ENCODE data around the gene PEX26. TPM values are rescaled to one million over a fixed set of nuclear protein-coding genes. Genes with fewer than 3 reads are reported as not detected.
"Not testable (repeated sequence)": the region's sequence is repeated elsewhere in the genome, so short reads cannot be mapped to it uniquely, and the experiment has no call there.

Gene PEX26
- total RNA-seq, 2 donors from 2014 or later: 41.8 to 48.1 TPM

GRCh38 chr22:18103527-18104269 is 25.9 kb downstream of the PEX26 start:
- Mint-ChIP-seq H3K27me3 (ENCODE audit: low read depth) (no peaks in the 10 kb centered on the region), H3K9me3 (peaks cover 9 to 17% of the 10 kb centered on the region in 2 donors), H3K36me3 (ENCODE audit: insufficient read depth in 2 of 2) (peaks cover 33 to 44% of the 10 kb centered on the region in 2 donors), H3K27ac (peak overlapping the region; percentile 71), H3K4me1 (ENCODE audit: low read depth) (peaks cover 56% of the 10 kb centered on the region), H3K4me3 (peak overlapping the region in 1 of 2 donors; percentile 35)
- peak; percentile 33 to 44 for DNase-seq
- ATAC-seq (replicated peaks in 1 of 2): peak; percentile 84

GRCh38 chr22:18104566-18104965 is 26.8 kb downstream of the PEX26 start:
- H3K27me3 Mint-ChIP-seq (ENCODE audit: low read depth): peaks cover 5% of the 10 kb centered on the region
- H3K4me3 Mint-ChIP-seq: peak overlapping the region in 1 of 2 donors; percentile 38
- H3K27ac Mint-ChIP-seq: peak overlapping the region; percentile 29
- peaks cover 9 to 17% of the 10 kb centered on the region in 2 donors for H3K9me3 Mint-ChIP-seq
- ATAC-seq (replicated peaks in 1 of 2) (no peak), DNase-seq (no peak)
- H3K36me3 Mint-ChIP-seq (ENCODE audit: insufficient read depth in 2 of 2): peaks cover 33 to 46% of the 10 kb centered on the region in 2 donors
- peaks cover 59% of the 10 kb centered on the region for H3K4me1 Mint-ChIP-seq (ENCODE audit: low read depth)

- Mint-ChIP-seq H3K4me1 (ENCODE audit: low read depth) (peaks cover 71% of the 10 kb centered on the region), H3K27ac (peak overlapping the region; percentile 89)
Measured at GRCh38 chr22:18105981-18106380, 28.2 kb downstream of the PEX26 start.

GRCh38 chr22:18106550-18107341 is 29.0 kb downstream of the PEX26 start:
- peaks cover 9 to 17% of the 10 kb centered on the region in 2 donors for H3K9me3 Mint-ChIP-seq
- ATAC-seq (replicated peaks in 1 of 2) (peak; percentile 27 to 33), DNase-seq (peak; percentile 41 to 53)
- H3K27ac Mint-ChIP-seq: peak overlapping the region; percentile 62
- H3K36me3 Mint-ChIP-seq (ENCODE audit: insufficient read depth in 2 of 2): peaks cover 27 to 40% of the 10 kb centered on the region in 2 donors
- not testable (repeated sequence) for H3K4me3 Mint-ChIP-seq
- H3K4me1 Mint-ChIP-seq (ENCODE audit: low read depth): peaks cover 72% of the 10 kb centered on the region
- H3K27me3 Mint-ChIP-seq (ENCODE audit: low read depth): peaks cover 22% of the 10 kb centered on the region

More at GRCh38 chr22:18105981-18106380, 28.2 kb downstream of the PEX26 start:
- H3K9me3 Mint-ChIP-seq: peaks cover 9 to 17% of the 10 kb centered on the region in 2 donors
- H3K4me3 Mint-ChIP-seq: peak overlapping the region; percentile 25 to 51
- not testable (repeated sequence) for ATAC-seq (replicated peaks in 1 of 2)
- peak in 1 of 2 donors; percentile 8 for DNase-seq
- H3K27me3 Mint-ChIP-seq (ENCODE audit: low read depth): peaks cover 16% of the 10 kb centered on the region
- H3K36me3 Mint-ChIP-seq (ENCODE audit: insufficient read depth in 2 of 2): peaks cover 32 to 46% of the 10 kb centered on the region in 2 donors

- peaks cover 25 to 35% of the 10 kb centered on the region in 2 donors for H3K36me3 Mint-ChIP-seq (ENCODE audit: insufficient read depth in 2 of 2)
- H3K27ac Mint-ChIP-seq: no peak overlapping the region
- peaks cover 22% of the 10 kb centered on the region for H3K27me3 Mint-ChIP-seq (ENCODE audit: low read depth)
- ATAC-seq (replicated peaks in 1 of 2): peak in 1 of 2 donors; percentile 27
- peaks cover 7 to 17% of the 10 kb centered on the region in 2 donors for H3K9me3 Mint-ChIP-seq
- peak in 1 of 2 donors; percentile 10 for DNase-seq
- H3K4me1 Mint-ChIP-seq (ENCODE audit: low read depth): peaks cover 63% of the 10 kb centered on the region
- H3K4me3 Mint-ChIP-seq: peak overlapping the region in 1 of 2 donors; percentile 6
Measured at GRCh38 chr22:18108187-18108586, 30.4 kb downstream of the PEX26 start.

- peak overlapping the region; percentile 47 to 79 for H3K4me3 Mint-ChIP-seq
- ATAC-seq (replicated peaks in 1 of 2) (no peak), DNase-seq (no peak)
- H3K4me1 Mint-ChIP-seq (ENCODE audit: low read depth): peaks cover 60% of the 10 kb centered on the region
- H3K27me3 Mint-ChIP-seq (ENCODE audit: low read depth): peaks cover 33% of the 10 kb centered on the region
- H3K36me3 Mint-ChIP-seq (ENCODE audit: insufficient read depth in 2 of 2): peaks cover 18 to 27% of the 10 kb centered on the region in 2 donors
- no peak overlapping the region for H3K27ac Mint-ChIP-seq
- H3K9me3 Mint-ChIP-seq: peaks cover 7 to 15% of the 10 kb centered on the region in 2 donors
Measured at GRCh38 chr22:18109410-18110193, 31.8 kb downstream of the PEX26 start.

GRCh38 chr22:18110194-18110953 is 32.6 kb downstream of the PEX26 start, which contains the start of gene TUBA8:
Gene TUBA8 (plus strand): TSS chr22:18110809. CDS start chr22:18110866, 57 bp downstream.
- Mint-ChIP-seq H3K9me3 (peaks cover 5 to 12% of the 10 kb centered on the region in 2 donors), H3K4me1 (ENCODE audit: low read depth) (peaks cover 53% of the 10 kb centered on the region), H3K27me3 (ENCODE audit: low read depth) (peaks cover 33% of the 10 kb centered on the region), H3K27ac (no peak within 1 kb of the TSS), H3K4me3 (peak within 1 kb of the TSS; percentile 60 to 79), H3K36me3 (ENCODE audit: insufficient read depth in 2 of 2) (peaks cover 17 to 21% of the 10 kb centered on the region in 2 donors)
- DNase-seq (peak; percentile 55 to 61), ATAC-seq (replicated peaks in 1 of 2) (peak; percentile 67 to 75)

DNA sequence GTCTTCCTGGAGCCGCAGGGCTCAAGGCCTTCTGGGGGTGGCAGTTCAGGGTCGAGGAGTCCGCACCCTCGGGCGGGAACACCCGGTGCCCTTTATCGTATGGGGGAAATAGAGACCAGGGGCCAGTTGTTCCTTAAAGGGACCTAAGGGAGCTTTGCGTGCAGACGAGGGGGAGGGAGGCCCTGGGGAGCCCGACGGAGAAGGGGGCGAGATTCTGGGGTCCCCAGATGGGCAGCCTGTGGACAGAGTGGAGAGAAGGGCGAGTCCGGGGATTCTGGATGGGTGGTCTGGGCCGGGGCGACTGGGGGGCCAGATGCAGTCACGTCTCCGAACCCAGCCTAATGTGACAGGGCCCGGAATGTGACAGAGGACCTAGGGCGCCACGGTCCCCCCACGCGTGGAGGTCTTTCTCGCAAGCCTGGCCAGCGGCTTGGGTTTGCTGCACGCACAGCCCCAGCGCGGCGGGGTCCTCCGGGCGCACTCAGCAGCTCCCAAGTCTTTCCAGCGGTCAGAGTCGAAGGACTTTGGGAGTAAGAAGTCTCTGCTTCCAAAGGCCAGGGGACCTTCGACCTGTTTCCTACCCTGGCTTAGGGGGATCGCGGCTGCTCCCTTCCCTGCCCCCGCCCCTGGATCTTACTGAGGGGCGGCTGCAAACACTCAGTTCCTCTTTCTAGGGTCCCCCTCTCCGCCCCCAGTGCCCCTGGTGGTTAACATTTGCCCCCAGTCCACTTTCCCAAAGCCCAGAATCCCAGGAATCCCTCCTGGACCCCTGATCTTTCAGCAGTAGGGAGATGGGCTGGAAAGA is 33.4 kb downstream of the PEX26 start:
- H3K4me3 Mint-ChIP-seq: peak overlapping the region; percentile 60 to 79
- H3K27me3 Mint-ChIP-seq (ENCODE audit: low read depth): peaks cover 33% of the 10 kb centered on the region
- H3K4me1 Mint-ChIP-seq (ENCODE audit: low read depth): peaks cover 47% of the 10 kb centered on the region
- peaks cover 5 to 7% of the 10 kb centered on the region in 2 donors for H3K9me3 Mint-ChIP-seq
- DNase-seq (no peak), ATAC-seq (replicated peaks in 1 of 2) (no peak)
- H3K27ac Mint-ChIP-seq: no peak overlapping the region
- peaks cover 11 to 13% of the 10 kb centered on the region in 2 donors for H3K36me3 Mint-ChIP-seq (ENCODE audit: insufficient read depth in 2 of 2)

- Mint-ChIP-seq H3K4me3 (no peak overlapping the region), H3K27ac (no peak overlapping the region), H3K9me3 (peaks cover 4 to 5% of the 10 kb centered on the region in 2 donors), H3K4me1 (ENCODE audit: low read depth) (peaks cover 41% of the 10 kb centered on the region), H3K36me3 (ENCODE audit: insufficient read depth in 2 of 2) (peaks cover 8 to 10% of the 10 kb centered on the region in 2 donors), H3K27me3 (ENCODE audit: low read depth) (peaks cover 33% of the 10 kb centered on the region)
- DNase-seq (no peak), ATAC-seq (replicated peaks in 1 of 2) (no peak)
Measured at GRCh38 chr22:18111759-18112330, 34.1 kb downstream of the PEX26 start.

DNA sequence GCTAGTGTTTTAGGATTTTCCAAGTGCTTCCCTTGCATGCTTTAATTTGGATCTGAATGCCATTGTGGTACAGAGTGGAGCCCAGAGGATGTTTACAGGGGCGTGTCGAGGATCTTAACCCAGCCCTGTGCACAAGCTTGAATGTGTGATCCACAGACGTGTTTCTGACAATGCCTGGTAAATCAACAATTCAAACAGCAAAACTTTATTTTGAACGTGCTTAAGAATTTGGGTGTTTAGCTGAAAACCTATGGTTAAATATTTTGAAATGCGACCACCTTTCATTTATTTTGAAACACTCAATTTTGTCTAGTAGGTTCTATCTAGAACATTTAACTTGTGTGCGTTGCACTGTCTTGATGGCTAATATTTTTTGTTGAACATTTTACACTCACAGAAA is 34.6 kb downstream of the PEX26 start:
- DNase-seq (no peak), ATAC-seq (replicated peaks in 1 of 2) (no peak)
- H3K36me3 Mint-ChIP-seq (ENCODE audit: insufficient read depth in 2 of 2): peaks cover 6% of the 10 kb centered on the region in 2 donors
- H3K4me3 Mint-ChIP-seq: no peak overlapping the region
- peaks cover 2% of the 10 kb centered on the region in 2 donors for H3K9me3 Mint-ChIP-seq
- peaks cover 36% of the 10 kb centered on the region for H3K4me1 Mint-ChIP-seq (ENCODE audit: low read depth)
- peaks cover 33% of the 10 kb centered on the region for H3K27me3 Mint-ChIP-seq (ENCODE audit: low read depth)
- no peak overlapping the region for H3K27ac Mint-ChIP-seq
